Subcutaneous adipose tissue (tissue), 4 donors: ENCODE data around the gene PLA2G2D. TPM values are rescaled to one million over a fixed set of nuclear protein-coding genes. Genes with fewer than 3 reads are reported as not detected.

Experiments used
- CTCF ChIP-seq: fragments of 450-650 bp; IDR thresholded peaks from one replicate; pipeline ENCODE4 v1.5.1; 2016; ENCODE audit warnings: low read depth, mild to moderate bottlenecking, control low read depth, antibody characterized with exemption, moderate library complexity
- total RNA-seq, 4 donors: library from RNA; depleted of rRNA; stranded (reverse); fragments of >200 nt; gene quantifications; one replicate each; pipeline ENCODE4 v1.1.0, GENCODE V29; 2016

Gene PLA2G2D
- total RNA-seq, 4 donors from 2014 or later: 0.17 TPM; not detected in 3

DNA sequence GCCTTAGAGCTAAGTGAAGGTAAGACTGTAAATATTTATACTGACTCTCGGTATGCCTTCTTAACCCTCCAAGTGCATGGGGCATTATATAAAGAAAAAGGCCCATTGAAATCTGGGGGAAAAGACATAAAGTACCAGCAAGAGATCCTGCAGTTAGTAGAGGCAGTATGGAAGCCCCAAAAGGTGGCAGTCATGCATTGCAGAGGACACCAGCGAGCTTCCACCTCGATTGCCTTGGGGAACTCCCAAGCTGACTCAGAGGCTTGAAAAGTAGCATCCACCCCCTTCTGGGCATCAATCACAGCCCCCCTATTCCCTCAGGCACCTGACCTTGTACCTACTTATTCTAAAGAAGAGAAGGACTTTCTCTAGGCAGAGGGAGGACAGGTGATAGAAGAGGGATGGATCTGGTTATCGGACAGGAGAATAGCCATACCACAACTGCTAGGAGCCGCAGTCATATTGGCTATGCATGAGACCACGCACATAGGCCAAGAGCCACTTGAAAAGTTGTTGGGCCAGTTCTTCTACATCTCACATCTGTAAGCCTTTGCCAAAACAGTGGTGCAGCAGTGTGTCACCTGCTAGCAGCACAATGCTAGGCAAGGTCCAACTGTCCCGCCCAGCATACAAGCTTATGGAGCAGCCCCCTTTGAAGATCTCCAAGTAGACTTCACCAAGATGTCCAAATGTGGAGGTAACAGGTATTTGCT, 39.2 kb upstream of the PLA2G2D start:
- TF ChIP-seq CTCF: no peak

- no peak for TF ChIP-seq CTCF
Observed at GRCh38 chr1:20154301-20154831, 35.0 kb upstream of the PLA2G2D start.

DNA sequence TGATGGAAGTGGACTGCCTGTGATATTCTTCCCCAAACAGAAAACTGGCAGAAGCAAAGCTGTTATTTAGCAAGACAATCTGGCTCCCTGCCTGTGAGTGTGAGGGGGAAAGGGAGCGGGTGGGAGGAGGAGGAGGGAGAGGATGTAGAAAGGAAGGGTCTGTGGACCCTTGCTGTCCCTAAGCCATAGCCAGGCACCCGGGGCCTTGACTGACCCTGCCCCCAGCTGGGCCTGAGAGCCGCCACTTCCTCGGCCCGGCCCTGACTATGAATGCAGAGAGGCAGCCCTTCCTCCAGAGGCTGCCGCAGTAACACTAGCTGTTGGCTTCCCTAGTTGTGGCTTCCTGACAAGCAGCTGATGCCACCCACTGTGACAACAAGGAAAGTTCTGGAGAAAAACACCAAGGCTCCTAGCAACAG, 33.7 kb upstream of the PLA2G2D start:
- no peak for TF ChIP-seq CTCF

DNA sequence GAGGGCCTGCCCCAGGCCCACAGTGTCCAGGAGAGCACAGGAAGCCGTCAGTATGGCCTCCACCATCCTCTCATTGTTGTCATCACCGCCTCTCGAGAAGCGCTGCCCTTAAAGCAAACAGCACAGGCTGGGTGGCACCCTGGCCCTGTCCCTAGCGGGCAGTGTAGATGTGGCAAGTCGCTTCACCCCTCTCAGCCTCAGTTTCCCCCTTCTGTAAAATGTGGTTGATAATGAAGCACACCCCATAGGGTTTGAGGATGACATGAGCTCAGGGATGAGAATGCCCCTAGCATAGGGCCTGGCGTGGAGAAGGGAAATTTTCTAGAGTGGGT, 33.2 kb upstream of the PLA2G2D start:
- TF ChIP-seq CTCF: no peak

GRCh38 chr1:20151906-20152598, 32.7 kb upstream of the PLA2G2D start:
- TF ChIP-seq CTCF: no peak

GRCh38 chr1:20150969-20151368, 31.6 kb upstream of the PLA2G2D start:
- TF ChIP-seq CTCF: no peak

DNA sequence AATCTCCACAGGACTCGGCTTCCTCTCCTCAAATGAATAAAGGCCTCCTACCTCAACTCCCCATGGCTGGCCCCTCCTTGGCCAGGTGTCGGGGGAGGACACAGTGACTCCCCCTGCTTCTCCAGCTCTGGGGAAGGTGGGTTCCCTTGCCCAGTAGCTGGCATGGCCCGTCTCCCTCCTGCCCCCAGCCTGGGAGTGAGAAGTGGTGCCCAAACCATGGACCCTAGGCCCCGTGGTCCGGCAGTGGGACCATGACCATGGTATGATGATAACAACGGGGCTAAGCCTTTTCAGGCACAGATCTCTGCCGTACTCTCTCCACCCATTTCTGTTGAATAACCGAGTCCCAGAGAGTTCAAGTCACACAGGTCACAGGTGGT, 31.0 kb upstream of the PLA2G2D start:
- TF ChIP-seq CTCF: no peak
